HTR-8/SVneo (cell line): ENCODE measurements around the gene KLK4.

Source experiments
- DNase-seq: peaks from one replicate; pipeline ENCODE4 v3.0.0; 2011; ENCODE audit warnings: low spot score, mixed read lengths; ENCODE audit not compliant: insufficient read length
- FAIRE-seq: peaks from 2 replicates; lab custom pipeline; 2011; peaks lifted over from hg19 to GRCh38; lab: Jason Lieb, UNC

Gene KLK4

GRCh38 chr19:50911206-50912101, at the start of gene KLK4:
Gene KLK4 (minus strand): TSS chr19:50911395. CDS start chr19:50910738, 657 bp downstream.
- FAIRE-seq (no peak), DNase-seq (no peak)

GRCh38 chr19:50959731-50960500, 48.7 kb upstream of the KLK4 start:
- FAIRE-seq (no peak), DNase-seq (no peak)

GRCh38 chr19:50957587-50957986, 46.4 kb upstream of the KLK4 start:
- FAIRE-seq, result no peak

GRCh38 chr19:50952910-50953309, 41.7 kb upstream of the KLK4 start, which contains the start of gene KLK5:
Gene KLK5 (minus strand): TSS chr19:50953038. CDS start chr19:50952657, 381 bp downstream.
- peak; percentile 27 for DNase-seq
- no peak for FAIRE-seq

More at GRCh38 chr19:50957587-50957986, 46.4 kb upstream of the KLK4 start:
- no peak for DNase-seq

- FAIRE-seq (no peak), DNase-seq (no peak)
These were observed 38.7 kb upstream of the KLK4 start for GRCh38 chr19:50949861-50950260.

- no peak for FAIRE-seq
- no peak for DNase-seq
These were observed 35.9 kb upstream of the KLK4 start for GRCh38 chr19:50947123-50947522.

GRCh38 chr19:50944795-50945194, 33.6 kb upstream of the KLK4 start:
- no peak for FAIRE-seq
- no peak for DNase-seq

- FAIRE-seq, result no peak
- DNase-seq, result no peak
These were observed 32.1 kb upstream of the KLK4 start for GRCh38 chr19:50943074-50943828.

GRCh38 chr19:50939596-50939995, 28.4 kb upstream of the KLK4 start:
- DNase-seq, result no peak
- FAIRE-seq, result no peak

GRCh38 chr19:50933640-50934039, 22.4 kb upstream of the KLK4 start:
- DNase-seq, result no peak

GRCh38 chr19:50932690-50933083, 21.5 kb upstream of the KLK4 start:
- no peak for FAIRE-seq
- no peak for DNase-seq

More at GRCh38 chr19:50933640-50934039, 22.4 kb upstream of the KLK4 start:
- no peak for FAIRE-seq

GRCh38 chr19:50932018-50932689, 21.0 kb upstream of the KLK4 start:
- DNase-seq (no peak), FAIRE-seq (no peak)

GRCh38 chr19:50931023-50931422, 19.8 kb upstream of the KLK4 start:
- FAIRE-seq, result no peak
- DNase-seq, result no peak

GRCh38 chr19:50928831-50929230, 17.6 kb upstream of the KLK4 start:
- DNase-seq (no peak), FAIRE-seq (no peak)

- FAIRE-seq (no peak), DNase-seq (no peak)
These were observed 14.9 kb upstream of the KLK4 start for GRCh38 chr19:50926144-50926543.

- DNase-seq, result no peak
- no peak for FAIRE-seq
These were observed 14.5 kb upstream of the KLK4 start for GRCh38 chr19:50925734-50926133.

GRCh38 chr19:50924586-50924985, 13.4 kb upstream of the KLK4 start:
- no peak for FAIRE-seq
- DNase-seq, result no peak

GRCh38 chr19:50922317-50922853, 11.2 kb upstream of the KLK4 start:
- DNase-seq (peak; percentile 84), FAIRE-seq (no peak)
